A172 (cell line): Measurements from ENCODE around the gene SCD. TPM values are rescaled to one million over a fixed set of nuclear protein-coding genes. Genes with fewer than 3 reads are reported as not detected.
A peak's percentile ranks its signal among the peaks of the same experiment; 100 is the strongest.
"Not testable (repeated sequence)": the region's sequence is repeated elsewhere in the genome, so short reads cannot be mapped to it uniquely, and the experiment has no call there.

Experiments used
- DNase-seq: peaks from one replicate; pipeline ENCODE4 v3.0.0-alpha.2; 2015; ENCODE audit warnings: low spot score
- total RNA-seq: library from RNA; depleted of rRNA; stranded (reverse); fragments of >200 nt; shearing (Covaris generic); gene quantifications from 2 replicates; pipeline ENCODE4 v1.2.3, GENCODE V29; 2014

The SCD gene
- total RNA-seq, 1 experiment from 2014 or later, result 249 TPM

DNA sequence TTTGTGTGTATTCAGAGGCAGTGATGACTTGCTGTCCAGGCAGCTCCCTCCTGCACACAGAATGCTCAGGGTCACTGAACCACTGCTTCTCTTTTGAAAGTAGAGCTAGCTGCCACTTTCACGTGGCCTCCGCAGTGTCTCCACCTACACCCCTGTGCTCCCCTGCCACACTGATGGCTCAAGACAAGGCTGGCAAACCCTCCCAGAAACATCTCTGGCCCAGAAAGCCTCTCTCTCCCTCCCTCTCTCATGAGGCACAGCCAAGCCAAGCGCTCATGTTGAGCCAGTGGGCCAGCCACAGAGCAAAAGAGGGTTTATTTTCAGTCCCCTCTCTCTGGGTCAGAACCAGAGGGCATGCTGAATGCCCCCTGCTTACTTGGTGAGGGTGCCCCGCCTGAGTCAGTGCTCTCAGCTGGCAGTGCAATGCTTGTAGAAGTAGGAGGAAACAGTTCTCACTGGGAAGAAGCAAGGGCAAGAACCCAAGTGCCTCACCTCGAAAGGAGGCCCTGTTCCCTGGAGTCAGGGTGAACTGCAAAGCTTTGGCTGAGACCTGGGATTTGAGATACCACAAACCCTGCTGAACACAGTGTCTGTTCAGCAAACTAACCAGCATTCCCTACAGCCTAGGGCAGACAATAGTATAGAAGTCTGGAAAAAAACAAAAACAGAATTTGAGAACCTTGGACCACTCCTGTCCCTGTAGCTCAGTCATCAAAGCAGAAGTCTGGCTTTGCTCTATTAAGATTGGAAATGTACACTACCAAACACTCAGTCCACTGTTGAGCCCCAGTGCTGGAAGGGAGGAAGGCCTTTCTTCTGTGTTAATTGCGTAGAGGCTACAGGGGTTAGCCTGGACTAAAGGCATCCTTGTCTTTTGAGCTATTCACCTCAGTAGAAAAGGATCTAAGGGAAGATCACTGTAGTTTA lies 15.8 kb downstream of the SCD start:
- no peak for DNase-seq

DNA sequence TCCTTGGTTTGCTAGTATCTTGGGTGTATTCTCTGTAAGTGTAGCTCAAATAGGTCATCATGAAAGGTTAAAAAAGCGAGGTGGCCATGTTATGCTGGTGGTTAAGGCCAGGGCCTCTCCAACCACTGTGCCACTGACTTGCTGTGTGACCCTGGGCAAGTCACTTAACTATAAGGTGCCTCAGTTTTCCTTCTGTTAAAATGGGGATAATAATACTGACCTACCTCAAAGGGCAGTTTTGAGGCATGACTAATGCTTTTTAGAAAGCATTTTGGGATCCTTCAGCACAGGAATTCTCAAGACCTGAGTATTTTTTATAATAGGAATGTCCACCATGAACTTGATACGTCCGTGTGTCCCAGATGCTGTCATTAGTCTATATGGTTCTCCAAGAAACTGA lies 17.1 kb downstream of the SCD start:
- no peak for DNase-seq

DNA sequence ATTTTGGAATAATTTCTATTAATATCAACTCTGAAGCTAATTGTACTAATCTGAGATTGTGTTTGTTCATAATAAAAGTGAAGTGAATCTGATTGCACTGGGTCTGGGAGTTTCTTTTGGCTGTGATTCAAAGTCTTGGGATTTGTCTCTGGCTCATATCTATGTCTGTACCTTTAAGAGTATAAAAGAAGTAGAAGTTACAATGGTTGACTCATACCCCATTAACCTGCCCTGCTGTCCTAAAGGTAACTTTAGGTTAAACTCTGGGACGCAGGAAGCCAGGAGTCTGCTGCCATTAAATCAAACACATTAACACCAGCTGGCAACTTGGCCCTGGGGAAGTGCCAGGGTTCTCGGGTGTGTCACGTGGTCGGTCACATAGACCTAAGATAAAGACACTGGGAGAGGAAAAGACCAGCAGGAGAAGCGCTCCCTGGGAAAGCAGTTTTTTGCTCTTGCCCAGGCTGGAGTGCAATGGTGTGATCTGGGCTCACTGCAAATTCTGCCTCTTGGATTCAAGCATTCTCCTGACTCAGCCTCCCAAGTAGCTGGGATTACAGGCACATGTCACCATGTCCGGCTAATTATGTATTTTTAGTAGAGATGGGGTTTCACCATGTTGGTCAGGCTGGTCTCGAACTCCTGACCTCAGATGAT lies 17.8 kb downstream of the SCD start:
- DNase-seq, result peak; percentile 99

DNA sequence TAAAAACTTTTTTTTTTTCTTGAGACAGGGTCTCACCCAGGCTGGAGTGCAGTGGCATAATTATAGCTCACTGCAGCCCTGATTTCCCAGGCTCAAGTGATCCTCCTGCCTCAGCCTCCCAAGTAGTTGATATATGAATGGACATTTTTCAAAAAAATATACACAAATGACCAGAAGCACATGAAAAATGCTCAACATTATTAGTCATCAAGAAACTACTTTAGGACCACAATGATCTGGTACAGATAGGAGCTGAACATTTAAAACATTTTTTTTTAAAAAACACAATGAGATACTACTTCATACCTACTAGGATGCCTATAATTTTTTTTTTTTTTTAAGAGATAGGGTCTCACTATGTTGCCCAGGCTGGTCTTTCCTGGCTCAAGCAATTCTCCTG lies 21.7 kb downstream of the SCD start:
- no peak for DNase-seq

DNA sequence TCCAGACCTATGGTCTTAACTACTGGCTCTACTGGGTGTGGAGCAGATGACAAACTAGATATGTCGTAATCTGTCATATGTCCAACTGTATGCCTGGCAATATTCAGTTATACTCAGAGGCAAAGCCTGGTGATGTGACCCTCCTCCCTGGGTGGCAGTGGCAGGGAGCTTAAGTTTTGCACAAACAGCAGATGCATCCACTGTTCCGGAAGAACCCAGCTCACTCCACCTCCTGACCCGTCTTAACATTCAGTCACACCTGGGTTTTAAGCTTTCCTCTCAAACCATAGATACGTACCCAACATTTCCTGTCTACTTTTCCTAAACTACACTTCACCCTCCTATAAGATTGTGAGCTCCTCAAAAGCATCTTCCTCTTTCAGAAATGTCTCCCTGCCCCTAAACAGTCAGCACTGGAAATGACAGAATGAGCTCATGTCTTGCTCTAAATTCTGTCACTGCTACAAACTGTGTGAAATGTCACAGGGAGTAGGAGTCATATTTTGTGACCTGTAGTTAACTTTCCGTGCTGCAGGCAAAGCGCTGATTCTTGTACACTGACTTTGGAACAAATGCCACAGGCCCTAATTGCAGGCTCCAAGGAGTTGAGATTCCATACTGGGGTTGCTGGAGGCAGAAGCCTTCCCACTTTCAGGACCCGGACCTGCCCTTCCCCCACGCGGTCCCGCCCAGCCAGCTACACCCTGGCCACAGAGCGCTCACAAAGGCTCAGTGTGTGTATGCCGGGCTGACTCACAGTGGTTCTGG lies 23.9 kb downstream of the SCD start:
- DNase-seq, result peak; percentile 90

DNA sequence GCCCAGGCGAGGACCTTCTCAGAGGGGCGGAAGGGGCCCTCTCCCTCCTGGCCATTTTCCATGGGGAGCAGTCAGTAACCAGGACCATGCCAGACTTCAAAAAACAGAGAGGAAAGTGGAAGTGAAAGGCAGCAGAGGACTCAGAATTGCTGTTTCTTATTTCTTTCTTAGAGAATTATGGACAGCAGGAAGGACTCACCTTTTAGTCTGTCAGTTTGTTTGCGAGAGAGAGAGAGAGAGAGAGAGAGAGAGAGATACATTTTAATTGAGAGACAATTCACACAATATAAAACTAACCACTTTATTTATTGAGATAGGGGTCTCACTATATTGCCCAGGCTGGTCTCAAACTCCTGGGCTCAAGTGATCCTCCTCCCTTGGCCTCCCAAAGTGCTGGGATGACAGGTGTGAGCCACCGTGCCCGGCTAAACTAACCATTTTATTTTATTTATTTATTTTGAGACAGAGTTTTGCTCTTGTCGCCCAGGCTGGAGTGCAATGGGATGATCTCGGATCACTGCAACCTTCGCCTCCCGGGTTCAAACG lies 24.5 kb downstream of the SCD start:
- no peak for DNase-seq

DNA sequence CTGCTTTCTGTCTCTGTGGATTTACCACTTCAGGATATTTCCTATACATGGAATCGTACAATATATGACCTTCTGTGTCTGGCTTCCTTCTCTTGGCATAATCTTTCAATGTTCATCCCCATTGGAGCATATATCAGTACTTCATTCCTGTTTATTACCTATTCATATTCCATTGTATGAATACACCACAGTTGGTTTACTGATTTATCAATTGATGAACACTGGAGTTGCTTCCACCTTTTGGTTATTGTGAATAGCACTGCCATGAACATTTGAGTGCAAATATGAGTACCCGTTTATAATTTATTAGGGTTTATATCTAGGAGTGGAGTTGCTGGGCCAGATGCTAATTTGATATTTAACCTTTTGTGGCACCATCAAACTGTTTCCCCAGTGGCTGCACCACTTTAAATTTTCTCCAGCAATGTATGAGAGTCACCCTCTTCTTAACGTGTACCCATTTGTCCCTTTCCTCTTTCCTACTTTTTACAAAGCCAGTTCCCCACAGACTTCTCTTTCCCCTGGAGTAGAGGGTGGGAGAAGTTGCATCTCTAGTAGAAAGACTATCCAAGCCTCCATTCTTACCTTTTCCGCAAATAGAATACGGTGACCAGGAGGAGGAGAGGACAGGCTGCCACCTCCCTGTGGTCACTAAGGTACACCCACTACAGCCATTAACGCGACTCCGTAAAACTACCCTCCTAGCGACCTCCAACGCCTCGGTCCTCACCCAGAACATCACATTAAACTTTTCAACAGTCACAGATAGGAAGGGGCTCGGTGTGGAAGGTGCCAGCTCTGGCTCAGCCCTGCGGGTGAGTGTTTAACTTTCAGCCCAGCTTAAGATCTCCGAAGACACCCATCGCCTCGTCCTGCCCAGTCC lies 25.6 kb downstream of the SCD start:
- no peak for DNase-seq

DNA sequence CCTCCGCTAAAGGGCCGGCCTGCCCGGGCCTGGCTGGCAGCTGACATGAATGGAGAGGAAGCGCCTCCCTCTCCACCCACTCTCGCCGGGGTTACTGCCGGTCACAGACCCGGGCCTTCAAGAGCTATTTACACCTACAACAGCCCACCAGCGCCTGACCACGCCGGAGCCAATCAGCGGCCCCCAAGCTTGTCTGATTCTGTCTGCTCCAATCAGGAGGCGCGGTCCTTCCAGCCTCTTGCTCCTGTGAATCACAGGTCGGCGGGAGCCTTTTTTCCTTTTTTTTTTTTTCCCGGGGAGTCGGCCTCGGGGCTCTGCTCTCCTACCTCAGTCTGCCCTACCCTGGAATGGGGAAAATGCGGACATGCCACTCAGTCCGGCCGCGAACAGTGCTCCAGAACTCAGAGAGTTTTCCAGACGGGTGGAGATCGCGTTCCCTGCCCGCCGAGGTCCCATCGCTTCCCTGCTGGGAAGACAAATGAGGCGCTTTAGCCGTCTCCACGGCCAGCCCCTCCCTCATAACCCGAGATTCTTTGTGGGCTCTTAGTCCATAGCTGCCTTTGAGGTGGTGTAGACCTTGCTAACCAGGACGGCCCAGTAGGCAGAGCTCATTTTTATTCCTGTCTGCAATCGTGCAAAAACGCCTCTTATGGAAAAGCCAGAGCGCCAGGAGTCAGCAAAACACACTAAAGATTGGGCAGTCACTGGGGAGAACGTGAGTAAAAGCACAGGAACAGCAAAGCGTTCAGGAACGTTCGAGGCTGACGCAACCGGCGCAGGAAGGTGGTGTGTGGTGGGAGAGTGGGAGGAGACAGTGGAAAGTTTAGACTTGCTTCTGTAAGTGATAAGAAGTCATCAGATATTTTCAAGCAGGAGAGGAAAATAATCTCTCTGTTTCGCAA lies 26.5 kb downstream of the SCD start:
- peak; percentile 100 for DNase-seq

DNA sequence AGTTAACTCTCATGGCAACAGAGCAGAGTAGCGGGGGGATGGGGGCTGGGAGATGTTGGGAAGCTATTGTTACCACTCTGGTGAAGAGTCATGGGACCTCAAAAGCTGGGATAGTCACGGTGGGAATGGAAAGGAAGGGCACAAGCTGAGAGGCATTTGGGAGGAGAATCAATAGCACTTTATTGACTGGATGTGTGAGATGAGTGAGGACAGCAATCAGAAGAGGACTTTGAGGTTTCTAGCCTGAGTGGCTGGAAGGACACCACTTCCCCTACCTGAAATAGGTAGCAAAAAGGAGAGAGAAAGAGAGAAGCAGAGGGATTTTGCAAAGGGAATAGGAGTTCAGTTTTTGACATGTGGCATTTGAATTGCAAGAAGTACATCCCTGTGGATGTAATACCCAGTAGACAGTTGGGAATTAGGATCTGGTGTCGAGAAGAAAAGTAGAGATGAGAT lies 27.2 kb downstream of the SCD start:
- DNase-seq, result no peak

DNA sequence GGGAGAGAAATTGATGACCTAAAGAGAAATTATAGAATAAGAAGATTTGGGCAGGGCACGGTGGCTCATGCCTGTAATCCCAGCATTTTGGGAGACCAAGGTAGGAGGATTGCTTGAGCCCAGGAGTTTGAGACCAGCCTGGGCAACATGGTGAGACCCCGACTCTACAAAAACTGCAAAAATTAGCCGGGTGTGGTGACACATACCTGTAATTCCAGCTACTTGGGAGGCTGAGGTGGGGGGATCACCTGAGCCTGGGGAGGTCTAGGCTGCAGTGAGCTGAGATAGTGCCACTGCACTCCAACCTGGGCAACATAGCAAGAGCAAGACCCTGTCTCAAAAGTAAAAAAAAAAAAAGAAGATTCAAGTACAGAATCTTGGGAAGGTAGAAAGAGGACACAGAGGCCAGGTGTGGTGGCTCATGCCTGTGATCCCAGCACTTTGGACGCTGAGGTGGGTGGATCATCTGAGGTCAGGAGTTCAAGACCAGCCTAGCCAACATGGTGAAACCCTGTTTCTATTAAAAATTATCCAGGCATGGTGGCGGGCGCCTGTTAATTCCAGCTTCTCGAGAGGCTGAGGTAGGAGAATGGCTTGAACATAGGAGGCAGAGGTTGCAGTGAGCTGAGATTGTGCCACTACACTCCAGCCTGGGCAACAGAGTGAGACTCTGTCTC lies 27.8 kb downstream of the SCD start:
- DNase-seq, result not testable (repeated sequence)

DNA sequence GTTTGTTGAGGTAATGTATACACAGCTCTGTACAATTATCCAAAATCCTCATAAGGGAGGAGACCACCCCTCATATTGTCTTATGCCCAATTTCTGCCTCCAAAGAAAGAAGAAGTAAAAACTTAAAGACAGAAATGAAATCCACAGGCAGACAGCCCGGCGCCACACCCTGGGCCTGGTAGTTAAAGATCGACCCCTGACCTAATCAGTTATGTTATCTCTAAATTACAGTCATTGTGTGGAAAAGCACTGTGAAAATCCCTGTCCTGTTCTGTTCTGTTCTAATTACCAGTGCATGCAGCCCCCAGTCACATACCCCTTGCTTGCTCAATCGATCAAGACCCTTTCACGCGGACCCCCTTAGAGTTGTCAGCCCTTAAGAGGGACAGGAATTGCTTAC lies 29.6 kb downstream of the SCD start:
- DNase-seq, result not testable (repeated sequence)

DNA sequence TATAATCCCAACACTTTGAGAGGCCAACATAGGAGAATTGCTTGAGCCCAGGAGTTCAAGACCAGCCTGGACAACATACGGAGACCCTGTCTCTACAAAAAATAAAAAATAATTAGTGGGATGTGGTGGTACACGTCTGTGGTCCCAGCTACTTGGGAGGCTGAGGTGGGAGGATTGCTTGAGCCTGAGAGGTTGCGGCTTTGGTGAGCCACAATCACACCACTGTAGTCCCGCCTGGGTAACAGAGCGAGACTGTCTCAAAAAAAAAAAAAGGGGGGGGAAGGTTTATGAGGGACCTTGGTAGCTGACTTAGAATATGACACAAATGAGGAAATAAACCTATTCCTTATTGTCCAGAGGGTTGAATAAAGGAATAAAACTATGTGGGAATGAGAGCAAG lies 30.8 kb downstream of the SCD start:
- DNase-seq, result no peak

DNA sequence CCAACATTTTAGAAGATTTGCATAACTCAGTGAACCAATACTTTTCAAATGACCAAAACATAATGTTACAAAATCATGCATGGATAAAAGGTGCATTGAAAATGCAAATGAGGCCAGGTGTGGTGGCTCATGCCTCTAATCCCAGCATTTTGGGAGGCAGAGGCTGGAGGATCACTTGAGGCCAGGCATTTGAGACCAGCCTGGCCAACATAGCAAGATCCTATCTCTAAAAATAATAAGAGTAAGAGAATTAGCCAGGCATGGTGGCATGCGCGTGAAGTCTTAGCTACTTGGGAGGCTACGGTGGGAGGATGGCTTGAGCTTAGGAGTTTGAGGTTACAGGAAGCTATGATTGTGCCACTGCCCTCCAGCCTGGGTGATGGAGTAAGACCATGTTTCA lies 33.4 kb downstream of the SCD start:
- DNase-seq, result no peak

DNA sequence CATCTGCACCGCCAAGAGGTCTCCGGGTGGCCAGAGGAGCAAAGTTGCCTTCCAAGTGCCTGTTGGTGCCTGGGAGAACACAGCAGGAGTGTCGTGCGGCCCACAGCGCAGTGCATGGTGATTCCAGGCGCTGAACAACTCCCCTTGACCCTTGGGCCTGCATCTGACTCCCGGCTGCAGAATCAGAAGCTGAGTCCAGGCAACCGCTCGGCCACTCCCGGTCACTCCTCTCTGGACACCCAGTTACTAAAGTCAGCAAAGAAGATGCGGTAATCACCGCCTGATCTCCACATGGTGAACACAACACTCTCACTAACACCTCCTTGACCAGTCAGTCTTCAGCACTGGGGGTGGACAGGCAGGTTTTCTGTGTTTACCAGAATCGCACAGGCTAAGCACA lies 35.5 kb downstream of the SCD start:
- DNase-seq, result no peak

DNA sequence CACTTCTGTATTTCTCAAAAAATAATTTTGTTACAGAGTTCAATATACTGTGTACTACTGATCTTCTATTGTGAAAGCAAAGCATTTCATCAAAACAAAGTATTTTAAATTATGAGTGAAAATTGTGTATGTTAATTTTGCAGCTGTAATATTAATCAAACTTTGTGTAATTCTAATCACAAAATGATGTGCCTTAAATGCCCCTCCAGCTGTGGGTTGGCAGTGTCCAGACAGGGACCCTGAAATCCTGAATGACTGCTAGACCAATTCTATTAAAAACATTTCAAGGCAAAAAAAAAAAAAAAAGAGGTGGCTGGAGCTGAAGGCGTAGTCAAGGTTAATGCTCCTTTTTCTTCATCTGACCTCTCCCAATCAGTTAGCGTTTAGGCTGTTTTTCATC lies 36.2 kb downstream of the SCD start:
- DNase-seq, result no peak

DNA sequence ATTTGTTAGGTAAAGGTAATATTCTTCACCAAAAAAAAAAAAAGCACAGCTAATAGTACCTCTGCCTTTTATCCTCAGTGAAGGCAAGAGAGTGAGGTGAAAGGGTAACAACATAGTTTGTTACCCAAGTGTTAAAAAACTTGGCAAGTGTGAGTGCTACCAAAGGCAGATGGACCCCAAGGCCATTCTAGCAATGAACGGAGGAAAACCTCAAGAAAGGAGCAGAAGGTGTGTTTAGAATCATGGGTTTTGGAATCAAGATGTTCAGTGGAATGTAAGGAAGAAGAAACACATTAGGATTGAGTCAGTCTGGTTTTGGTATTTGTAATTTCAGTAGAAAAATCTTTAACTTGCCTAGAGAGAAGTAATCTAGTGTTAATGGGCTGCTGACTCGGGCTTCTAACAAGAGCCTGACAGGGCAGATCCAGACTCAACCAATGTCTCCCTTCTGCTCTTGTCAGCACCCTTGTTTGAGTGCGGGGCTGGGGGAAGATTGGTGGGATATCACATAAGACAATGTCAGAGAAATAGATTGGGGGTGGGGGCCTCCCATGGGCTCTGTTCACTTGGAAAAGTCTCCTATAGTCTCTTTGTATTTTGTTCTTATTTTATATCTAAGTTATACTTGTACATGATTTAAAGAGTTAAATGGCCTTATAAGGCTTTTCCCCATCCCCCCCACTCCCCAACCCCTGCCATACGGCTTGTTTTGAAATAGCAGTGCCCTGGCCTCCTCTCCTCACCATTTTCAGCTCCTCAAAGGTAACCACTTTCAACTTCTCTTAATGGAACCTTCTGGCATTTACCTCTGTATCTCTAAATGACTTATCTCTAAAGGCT lies 44.4 kb downstream of the SCD start:
- no peak for DNase-seq

DNA sequence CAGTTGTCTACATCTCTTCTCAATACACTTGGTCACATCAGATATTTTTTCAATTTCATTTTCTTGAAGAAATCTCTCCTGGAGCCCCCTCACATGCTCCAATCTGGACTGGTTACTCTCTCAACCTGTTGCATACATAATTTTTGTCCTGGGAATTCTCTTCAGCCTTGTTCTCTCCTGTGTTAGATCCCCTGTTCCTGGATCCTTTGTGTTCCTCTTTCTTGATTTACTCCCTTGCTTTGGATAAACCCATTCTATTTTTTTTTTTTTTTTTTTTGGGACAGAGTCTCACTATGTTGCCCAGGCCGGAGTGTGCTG lies 45.6 kb downstream of the SCD start:
- no peak for DNase-seq

DNA sequence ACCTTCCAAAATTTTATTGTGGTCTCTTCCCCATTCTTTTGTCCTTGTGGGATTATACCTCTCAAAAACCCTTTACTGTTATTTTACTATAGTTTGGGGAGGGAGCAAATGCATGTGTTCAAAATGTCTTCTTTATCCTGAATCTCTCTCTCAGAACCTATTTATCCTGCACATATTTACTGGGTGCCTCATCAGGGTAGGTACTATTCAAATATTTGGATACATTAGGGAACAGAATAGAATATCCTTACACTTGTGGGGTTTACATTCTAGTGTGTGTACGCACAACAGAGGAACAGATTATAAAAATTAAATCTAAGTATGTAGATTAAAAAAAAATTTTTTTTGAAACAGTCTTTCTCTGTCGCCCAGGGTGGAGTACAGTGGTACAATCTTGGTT lies 48.6 kb downstream of the SCD start:
- no peak for DNase-seq

DNA sequence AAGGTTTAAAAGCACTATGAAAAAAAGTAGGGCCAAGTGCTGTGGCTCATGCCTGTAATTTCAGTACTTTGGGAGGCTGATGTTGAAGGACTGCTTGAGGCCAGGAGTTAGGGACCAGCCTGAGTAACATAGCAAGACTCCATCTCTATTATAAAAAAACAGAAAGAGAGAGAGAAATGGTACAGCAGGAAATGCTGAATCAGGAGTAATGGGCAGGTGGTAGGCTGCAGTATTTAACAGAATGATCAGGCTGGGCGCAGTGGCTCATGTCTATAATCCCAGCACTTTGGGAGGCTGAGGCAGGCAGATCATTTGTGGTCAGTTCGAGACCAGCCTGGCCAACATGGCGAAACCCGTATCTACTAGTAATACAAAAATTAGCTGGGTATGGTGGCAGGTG lies 49.6 kb downstream of the SCD start:
- DNase-seq, result no peak
